Mammary epithelial cell (primary cell): Measurements from ENCODE around the gene SELENOM.

ENCODE experiments used
- CTCF ChIP-seq, 2 donors: IDR thresholded peaks in 1 of 2; conservative IDR thresholded peaks in 1 of 2; 2 replicates each; pipeline ENCODE4 v1.5.1; 2011 to 2012; ENCODE audit warnings: inconsistent platforms in 2 of 2, low read length in 2 of 2, mild to moderate bottlenecking in 2 of 2, control low read depth in 1 of 2, low read depth in 1 of 2; ENCODE audit not compliant: insufficient read depth in 1 of 2; ENCODE audit errors: extremely low read depth in 1 of 2
- EZH2 ChIP-seq: IDR thresholded peaks from 2 replicates; pipeline ENCODE4 v1.6.1; 2012; ENCODE audit warnings: low read length, inconsistent platforms, borderline replicate concordance

GRCh38 chr22:31125521-31126117 is 18.3 kb upstream of the SELENOM start:
- TF ChIP-seq CTCF (conservative IDR thresholded peaks at IDR 0.05 in 1 of 2, IDR thresholded peaks at IDR 0.05 in 1 of 2; ENCODE audit: extremely low read depth in 1 of 2, insufficient read depth in 1 of 2, low read depth in 1 of 2, low read length in 2 of 2) = no peak
- TF ChIP-seq EZH2 = no peak
